ENCODE measurements around the gene GRID1.

GRCh38 chr10:85643845-85644525 is 722.6 kb downstream of the GRID1 start:
- no peak for TF ChIP-seq POLR2A (IDR thresholded peaks at IDR 0.05)
- TF ChIP-seq CTCF (IDR thresholded peaks at IDR 0.05): no peak
- TF ChIP-seq POLR2AphosphoS5 (IDR thresholded peaks at IDR 0.05; ENCODE audit: insufficient read depth in 1 of 2, low read depth in 1 of 2): no peak
